Measurements from ENCODE around the gene CLCNKA. TPM values are rescaled to one million over a fixed set of nuclear protein-coding genes. Genes with fewer than 3 reads are reported as not detected.

CLCNKA gene
- total RNA-seq, 2 donors from 2014 or later: 0.42 TPM; not detected in 1

GRCh38 chr1:16015491-16015890 is 6.3 kb upstream of the CLCNKA start:
- intact Hi-C loops (cut with DNase I): no loop called here
- Histone ChIP-seq H3K9ac (ENCODE audit: low read depth in 2 of 2, low read length in 2 of 2) (no peak overlapping the region), H3K27ac (no peak overlapping the region), H3K4me1 (peaks cover 4% of the 10 kb centered on the region), H3K4me3 (no peak overlapping the region), H3K36me3 (no peaks in the 10 kb centered on the region), H3K27me3 (no peaks in the 10 kb centered on the region), H3K9me3 (no peaks in the 10 kb centered on the region)
- DNase-seq: no peak
- no peak for TF ChIP-seq CTCF (IDR thresholded peaks at IDR 0.05)

GRCh38 chr1:16015960-16016901 is 5.6 kb upstream of the CLCNKA start:
- H3K9me3 ChIP-seq: no peaks in the 10 kb centered on the region
- intact Hi-C loops (cut with DNase I): no loop called here
- no peak overlapping the region for H3K4me3 ChIP-seq
- DNase-seq: no peak
- H3K4me1 ChIP-seq: peaks cover 4% of the 10 kb centered on the region
- H3K27ac ChIP-seq: peak overlapping the region; percentile 36
- H3K36me3 ChIP-seq: no peaks in the 10 kb centered on the region
- no peak overlapping the region for H3K9ac ChIP-seq (ENCODE audit: low read depth in 2 of 2, low read length in 2 of 2)
- no peak for TF ChIP-seq CTCF (IDR thresholded peaks at IDR 0.05)
- H3K27me3 ChIP-seq: no peaks in the 10 kb centered on the region

- Histone ChIP-seq H3K9ac (ENCODE audit: low read depth in 2 of 2, low read length in 2 of 2) (peak overlapping the region in 1 of 2 donors; percentile 34), H3K4me3 (no peak overlapping the region), H3K4me1 (peaks cover 4% of the 10 kb centered on the region), H3K36me3 (no peaks in the 10 kb centered on the region), H3K27me3 (no peaks in the 10 kb centered on the region), H3K9me3 (no peaks in the 10 kb centered on the region), H3K27ac (peak overlapping the region; percentile 46)
- intact Hi-C loops (cut with DNase I): no loop called here
- no peak for DNase-seq
- TF ChIP-seq CTCF (IDR thresholded peaks at IDR 0.05): no peak
These were observed 4.8 kb upstream of the CLCNKA start for GRCh38 chr1:16017076-16017460.

GRCh38 chr1:16017461-16018303 is 4.2 kb upstream of the CLCNKA start, which contains the start of gene HSPB7:
Gene HSPB7 (minus strand): TSS chr1:16018043. CDS start chr1:16017963, 80 bp downstream.
- Histone ChIP-seq H3K4me1 (peaks cover 4% of the 10 kb centered on the region), H3K4me3 (no peak within 1 kb of the TSS), H3K27me3 (no peaks in the 10 kb centered on the region), H3K27ac (peak within 1 kb of the TSS; percentile 46), H3K9ac (ENCODE audit: low read depth in 2 of 2, low read length in 2 of 2) (peak within 1 kb of the TSS; percentile 34 to 35), H3K36me3 (no peaks in the 10 kb centered on the region), H3K9me3 (no peaks in the 10 kb centered on the region)
- no peak for TF ChIP-seq CTCF (IDR thresholded peaks at IDR 0.05)
- intact Hi-C loops (cut with DNase I): no loop called here
- peak; percentile 50 for DNase-seq

- peak overlapping the region; percentile 46 for H3K27ac ChIP-seq
- H3K4me3 ChIP-seq: no peak overlapping the region
- no peaks in the 10 kb centered on the region for H3K27me3 ChIP-seq
- H3K36me3 ChIP-seq: no peaks in the 10 kb centered on the region
- TF ChIP-seq CTCF (IDR thresholded peaks at IDR 0.05): no peak
- intact Hi-C loops (cut with DNase I): no loop called here
- peak overlapping the region in 1 of 2 donors; percentile 2 for H3K9ac ChIP-seq (ENCODE audit: low read depth in 2 of 2, low read length in 2 of 2)
- peaks cover 1% of the 10 kb centered on the region for H3K4me1 ChIP-seq
- H3K9me3 ChIP-seq: no peaks in the 10 kb centered on the region
- DNase-seq: no peak
These were observed 3.5 kb upstream of the CLCNKA start for GRCh38 chr1:16018308-16018707.

Data from colonic mucosa (tissue), 4 donors.